MM.1S (cell line): ENCODE results near the gene NDUFB11.

Experiments
- EZH2 ChIP-seq: fragments of 300-600 bp; sonication (generic); optimal IDR thresholded peaks from 2 replicates; pipeline ENCODE3; 2017; ENCODE audit warnings: low read depth, mild to moderate bottlenecking, antibody characterized with exemption, low read length, mixed read lengths
- TF ChIP-seq, protein P1 (sequence below): fragments of 300-600 bp; sonication (generic); IDR thresholded peaks from 2 replicates; pipeline ENCODE4 v1.5.1; 2016; ENCODE audit warnings: antibody characterized with exemption, low read length, mixed read lengths

DNA sequence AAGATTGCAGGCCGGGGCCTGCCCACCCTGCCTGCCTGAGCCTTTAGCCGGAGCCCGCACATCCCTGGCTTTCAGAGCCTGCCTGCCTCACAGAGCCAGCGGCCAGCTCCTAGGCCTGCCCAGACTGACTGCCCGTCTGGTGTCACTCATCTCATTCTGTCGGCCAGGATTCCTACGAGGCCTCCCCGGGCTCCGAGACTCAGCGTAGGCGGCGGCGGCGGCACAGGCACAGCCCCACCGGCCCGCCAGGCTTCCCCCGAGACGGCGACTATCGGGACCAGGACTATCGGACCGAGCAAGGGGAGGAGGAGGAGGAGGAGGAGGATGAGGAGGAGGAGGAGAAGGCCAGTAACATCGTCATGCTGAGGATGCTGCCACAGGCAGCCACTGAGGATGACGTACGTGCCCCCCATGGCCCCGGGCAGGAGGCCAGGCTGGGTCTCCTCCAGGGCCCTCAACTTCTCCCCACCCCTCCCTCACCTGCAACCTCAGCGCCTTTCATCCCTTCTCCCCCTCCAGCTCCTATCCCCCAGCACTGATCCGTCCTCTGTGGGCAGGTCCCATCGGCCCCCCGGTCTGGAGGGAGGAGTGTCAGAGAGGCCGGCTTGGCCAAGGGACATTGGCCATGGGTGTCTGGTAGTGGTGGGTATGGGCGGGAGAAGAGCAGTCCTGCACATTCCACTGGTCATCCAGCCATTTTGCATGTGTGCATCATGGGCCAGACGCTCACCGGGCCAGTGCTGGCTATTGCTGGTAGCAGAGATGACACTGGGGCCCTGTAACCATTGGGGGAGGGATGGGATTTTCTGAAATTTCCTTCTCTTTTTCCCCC lies 26.6 kb upstream of the NDUFB11 start:
- TF ChIP-seq, protein P1, sequence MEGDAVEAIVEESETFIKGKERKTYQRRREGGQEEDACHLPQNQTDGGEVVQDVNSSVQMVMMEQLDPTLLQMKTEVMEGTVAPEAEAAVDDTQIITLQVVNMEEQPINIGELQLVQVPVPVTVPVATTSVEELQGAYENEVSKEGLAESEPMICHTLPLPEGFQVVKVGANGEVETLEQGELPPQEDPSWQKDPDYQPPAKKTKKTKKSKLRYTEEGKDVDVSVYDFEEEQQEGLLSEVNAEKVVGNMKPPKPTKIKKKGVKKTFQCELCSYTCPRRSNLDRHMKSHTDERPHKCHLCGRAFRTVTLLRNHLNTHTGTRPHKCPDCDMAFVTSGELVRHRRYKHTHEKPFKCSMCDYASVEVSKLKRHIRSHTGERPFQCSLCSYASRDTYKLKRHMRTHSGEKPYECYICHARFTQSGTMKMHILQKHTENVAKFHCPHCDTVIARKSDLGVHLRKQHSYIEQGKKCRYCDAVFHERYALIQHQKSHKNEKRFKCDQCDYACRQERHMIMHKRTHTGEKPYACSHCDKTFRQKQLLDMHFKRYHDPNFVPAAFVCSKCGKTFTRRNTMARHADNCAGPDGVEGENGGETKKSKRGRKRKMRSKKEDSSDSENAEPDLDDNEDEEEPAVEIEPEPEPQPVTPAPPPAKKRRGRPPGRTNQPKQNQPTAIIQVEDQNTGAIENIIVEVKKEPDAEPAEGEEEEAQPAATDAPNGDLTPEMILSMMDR = no peak
- no peak for TF ChIP-seq EZH2
